GM18951 (cell line): ENCODE measurements around the gene GDF15.

Experiments used
- POLR2A ChIP-seq: IDR thresholded peaks from 4 replicates; pipeline ENCODE4 v1.6.1; 2011; ENCODE audit warnings: mild to moderate bottlenecking; ENCODE audit not compliant: insufficient read length, insufficient read depth; ENCODE audit errors: extremely low read depth
- in situ Hi-C: fragments of 300-500 bp; cut with MboI; formaldehyde crosslinking; loops from one replicate; pipeline ENCODE4 v1.12.0; 2022; ENCODE audit warnings: low sequenced_read_pairs, mixed read lengths, inconsistent platforms; ENCODE audit not compliant: unreplicated experiment

The GDF15 gene

GRCh38 chr19:18412610-18413239 lies 26.8 kb downstream of the GDF15 start:
- TF ChIP-seq POLR2A = no peak
- in situ Hi-C loops = loop anchor here (5.0 kb wide), 1 partner anchor 65 kb away; no protein-coding TSS in a partner anchor

- in situ Hi-C loops = loop anchor here (5.0 kb wide), 1 partner anchor 67 kb away; no protein-coding TSS in a partner anchor
- no peak for TF ChIP-seq POLR2A
Measured at GRCh38 chr19:18414504-18415177, 28.7 kb downstream of the GDF15 start.

DNA sequence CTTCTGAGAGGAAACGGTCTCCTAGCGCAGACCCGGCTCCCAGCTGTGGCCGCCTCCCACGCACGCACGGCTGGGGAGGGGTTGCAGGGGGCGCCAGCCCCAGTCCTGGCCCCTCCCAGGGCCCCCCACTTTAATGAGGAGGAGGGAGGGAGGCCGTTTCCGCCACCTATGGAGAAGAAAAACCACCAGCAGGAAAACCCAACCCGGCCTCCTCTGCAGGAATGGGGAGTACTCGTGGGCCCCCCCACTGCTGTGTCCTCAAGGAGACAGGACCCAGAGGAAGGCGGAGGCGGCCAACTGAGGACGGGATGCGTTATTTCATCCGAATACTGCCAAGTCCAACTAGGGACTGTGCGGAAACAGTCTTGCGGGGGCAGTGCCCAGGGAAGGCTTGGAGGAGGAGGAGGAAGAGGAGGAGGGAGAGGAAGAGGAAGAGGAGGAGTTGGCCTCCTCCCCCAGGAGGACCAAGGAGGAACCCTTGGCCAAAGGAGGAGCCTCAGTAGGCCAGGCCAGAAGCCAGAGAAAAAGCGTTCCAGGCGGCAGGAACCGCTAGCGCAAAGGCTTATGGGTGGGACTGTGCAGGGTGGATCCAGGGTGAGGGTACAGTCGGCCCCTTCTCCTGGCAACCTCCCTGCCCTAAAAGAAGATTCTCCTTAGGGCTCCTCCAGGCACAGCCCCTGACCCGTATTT lies 29.4 kb downstream of the GDF15 start:
- TF ChIP-seq POLR2A = no peak
- in situ Hi-C loops = no loop called here

- in situ Hi-C loops = no loop called here
- TF ChIP-seq POLR2A = no peak
Measured at GRCh38 chr19:18416778-18417249, 30.9 kb downstream of the GDF15 start.

GRCh38 chr19:18417250-18418028 lies 31.5 kb downstream of the GDF15 start:
- in situ Hi-C loops = no loop called here
- TF ChIP-seq POLR2A = peak; percentile 61

DNA sequence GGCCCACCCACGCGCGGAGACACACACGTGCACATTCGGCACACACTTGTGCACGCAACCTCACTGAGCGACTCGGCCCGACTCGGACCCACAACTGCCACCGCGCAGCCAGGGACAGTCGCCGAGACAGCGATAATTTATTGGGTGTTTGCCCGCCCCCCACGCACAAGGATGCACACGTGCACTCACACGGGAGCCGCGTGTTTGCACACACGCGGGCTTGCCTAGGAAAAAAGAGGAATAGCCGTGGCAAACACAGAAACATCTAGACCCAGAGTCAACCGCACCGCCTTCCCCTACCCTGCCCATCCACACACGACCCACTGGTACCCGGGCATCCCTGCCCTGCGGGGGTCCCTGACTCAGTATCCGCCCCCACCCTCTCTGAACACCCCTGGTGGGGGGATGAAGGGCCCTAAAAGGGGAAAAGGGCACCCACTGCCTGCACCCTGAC lies 32.1 kb downstream of the GDF15 start:
- TF ChIP-seq POLR2A = no peak
- in situ Hi-C loops = no loop called here

DNA sequence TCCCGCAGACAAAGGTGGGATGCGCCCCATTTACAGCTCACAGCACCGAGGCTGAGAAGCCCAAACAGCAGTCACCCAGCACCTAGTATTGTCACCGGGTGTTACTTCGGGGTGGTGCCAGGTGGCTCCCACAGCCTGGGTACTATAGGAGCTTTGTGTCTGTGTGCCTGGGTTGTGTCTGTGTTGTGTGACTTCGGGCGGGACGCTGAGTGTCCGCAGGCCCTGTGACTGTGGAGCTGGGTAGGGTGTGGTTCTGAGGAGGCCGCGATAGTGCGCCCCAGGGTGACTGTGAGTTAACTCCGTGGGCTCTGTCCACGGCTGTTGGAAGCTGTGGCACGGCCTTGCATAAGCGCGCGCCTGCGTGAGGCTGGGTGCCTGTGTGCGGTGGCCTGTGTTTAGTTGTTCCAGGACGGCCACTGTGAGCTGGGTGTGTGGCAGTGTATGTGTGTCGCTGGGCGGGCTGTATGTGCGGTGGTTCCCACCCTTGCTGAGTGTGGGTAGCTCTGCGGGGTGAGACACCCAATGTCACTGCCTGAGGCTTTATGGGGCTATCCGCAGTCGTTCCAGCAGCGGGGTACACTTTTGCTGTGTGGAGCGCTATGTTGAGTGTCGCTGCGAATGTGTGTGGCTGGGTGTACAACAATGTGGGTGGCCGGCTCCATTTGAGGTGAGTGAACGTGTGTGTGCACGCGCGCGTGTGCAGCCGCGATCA lies 32.7 kb downstream of the GDF15 start:
- TF ChIP-seq POLR2A = no peak
- in situ Hi-C loops = no loop called here

GRCh38 chr19:18419195-18419698 lies 33.3 kb downstream of the GDF15 start, which contains the start of gene SSBP4:
SSBP4 (plus strand) TSS chr19:18419398; CDS start chr19:18419649, 251 bp downstream.
- in situ Hi-C loops = no loop called here
- TF ChIP-seq POLR2A = peak; percentile 40

GRCh38 chr19:18419699-18420460 lies 33.9 kb downstream of the GDF15 start:
- in situ Hi-C loops = no loop called here
- no peak for TF ChIP-seq POLR2A

- no peak for TF ChIP-seq POLR2A
- in situ Hi-C loops = no loop called here
Measured at GRCh38 chr19:18420930-18421329, 35.0 kb downstream of the GDF15 start.

DNA sequence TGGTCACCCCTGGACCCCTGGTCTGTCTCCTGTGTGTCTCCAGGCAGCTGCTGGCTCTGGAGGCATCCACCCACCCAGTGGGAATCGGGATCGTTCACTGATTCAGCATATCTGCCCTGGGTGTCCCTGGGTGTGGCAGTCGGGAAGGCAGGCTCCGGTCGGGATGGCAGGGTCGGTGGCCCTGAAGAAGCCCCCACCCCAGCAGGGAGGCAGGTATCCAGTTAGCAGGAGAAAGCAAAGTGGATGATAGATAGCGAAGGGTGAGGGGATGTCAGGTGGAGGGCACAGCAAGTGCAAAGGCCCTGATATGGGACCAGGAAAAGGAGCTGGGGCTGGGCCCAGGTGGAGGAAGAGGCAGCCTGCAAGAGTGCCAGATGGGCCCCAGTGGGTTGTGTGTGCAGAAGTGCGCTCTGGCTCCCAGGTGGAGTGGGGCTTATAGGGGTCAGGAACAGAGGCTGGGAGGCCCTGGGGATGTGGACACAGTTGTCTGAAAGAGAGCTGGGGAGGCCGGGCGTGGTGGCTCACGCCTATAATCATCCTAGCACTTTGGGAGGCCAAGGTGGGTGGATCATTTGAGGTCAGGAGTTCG lies 35.5 kb downstream of the GDF15 start:
- no peak for TF ChIP-seq POLR2A
- in situ Hi-C loops = no loop called here
